ENCODE data around the gene CHST11. TPM values are rescaled to one million over a fixed set of nuclear protein-coding genes. Genes with fewer than 3 reads are reported as not detected.
A peak's percentile ranks its signal among the peaks of the same experiment; 100 is the strongest.

The CHST11 gene
- total RNA-seq, 1 experiment from 2014 or later, result 1.1 TPM

DNA sequence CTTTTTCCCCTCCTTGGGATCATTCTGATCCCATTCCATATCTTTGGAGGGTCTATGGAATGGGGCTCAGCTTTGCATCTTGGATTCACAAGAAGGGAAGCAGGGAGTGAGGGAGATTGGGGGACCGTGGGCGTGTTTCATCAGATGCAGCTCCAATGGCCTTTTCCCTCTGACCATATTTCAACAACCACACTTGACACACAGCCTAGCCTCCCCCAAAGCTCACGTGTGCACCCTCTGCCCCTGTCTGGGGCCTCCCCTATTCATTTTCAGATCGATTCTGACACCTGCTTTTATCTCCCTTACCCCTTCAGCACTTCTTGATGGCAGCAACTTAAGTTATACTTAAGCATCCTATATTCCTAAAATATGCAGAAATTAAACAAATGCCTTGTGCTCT, 126.6 kb downstream of the CHST11 start:
- intact Hi-C loops (cut with micrococcal nuclease; ENCODE audit: unreplicated experiment), result no loop called here
- Mint-ChIP-seq H3K27me3 (ENCODE audit: unreplicated experiment) (peaks cover 22% of the 10 kb centered on the region), H3K4me1 (ENCODE audit: low read depth, unreplicated experiment) (peaks cover 3% of the 10 kb centered on the region), H3K9me3 (ENCODE audit: low read depth, unreplicated experiment) (no peaks in the 10 kb centered on the region), H3K4me3 (ENCODE audit: low read depth, unreplicated experiment) (no peak overlapping the region), H3K27ac (ENCODE audit: unreplicated experiment) (no peak overlapping the region), H3K36me3 (ENCODE audit: insufficient read depth, unreplicated experiment) (no peaks in the 10 kb centered on the region)
- BruUV-seq (replicated peaks), result no TSS peak
- TF ChIP-seq, protein P1, sequence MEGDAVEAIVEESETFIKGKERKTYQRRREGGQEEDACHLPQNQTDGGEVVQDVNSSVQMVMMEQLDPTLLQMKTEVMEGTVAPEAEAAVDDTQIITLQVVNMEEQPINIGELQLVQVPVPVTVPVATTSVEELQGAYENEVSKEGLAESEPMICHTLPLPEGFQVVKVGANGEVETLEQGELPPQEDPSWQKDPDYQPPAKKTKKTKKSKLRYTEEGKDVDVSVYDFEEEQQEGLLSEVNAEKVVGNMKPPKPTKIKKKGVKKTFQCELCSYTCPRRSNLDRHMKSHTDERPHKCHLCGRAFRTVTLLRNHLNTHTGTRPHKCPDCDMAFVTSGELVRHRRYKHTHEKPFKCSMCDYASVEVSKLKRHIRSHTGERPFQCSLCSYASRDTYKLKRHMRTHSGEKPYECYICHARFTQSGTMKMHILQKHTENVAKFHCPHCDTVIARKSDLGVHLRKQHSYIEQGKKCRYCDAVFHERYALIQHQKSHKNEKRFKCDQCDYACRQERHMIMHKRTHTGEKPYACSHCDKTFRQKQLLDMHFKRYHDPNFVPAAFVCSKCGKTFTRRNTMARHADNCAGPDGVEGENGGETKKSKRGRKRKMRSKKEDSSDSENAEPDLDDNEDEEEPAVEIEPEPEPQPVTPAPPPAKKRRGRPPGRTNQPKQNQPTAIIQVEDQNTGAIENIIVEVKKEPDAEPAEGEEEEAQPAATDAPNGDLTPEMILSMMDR (IDR thresholded peaks at IDR 0.05; ENCODE audit: unreplicated experiment), result no peak
- CTCF ChIA-PET, result interaction anchor here (1.0 kb wide), 1 partner anchor 12 kb away, joined by 3 read pairs; no protein-coding TSS in a partner anchor
- no peak for DNase-seq

DNA sequence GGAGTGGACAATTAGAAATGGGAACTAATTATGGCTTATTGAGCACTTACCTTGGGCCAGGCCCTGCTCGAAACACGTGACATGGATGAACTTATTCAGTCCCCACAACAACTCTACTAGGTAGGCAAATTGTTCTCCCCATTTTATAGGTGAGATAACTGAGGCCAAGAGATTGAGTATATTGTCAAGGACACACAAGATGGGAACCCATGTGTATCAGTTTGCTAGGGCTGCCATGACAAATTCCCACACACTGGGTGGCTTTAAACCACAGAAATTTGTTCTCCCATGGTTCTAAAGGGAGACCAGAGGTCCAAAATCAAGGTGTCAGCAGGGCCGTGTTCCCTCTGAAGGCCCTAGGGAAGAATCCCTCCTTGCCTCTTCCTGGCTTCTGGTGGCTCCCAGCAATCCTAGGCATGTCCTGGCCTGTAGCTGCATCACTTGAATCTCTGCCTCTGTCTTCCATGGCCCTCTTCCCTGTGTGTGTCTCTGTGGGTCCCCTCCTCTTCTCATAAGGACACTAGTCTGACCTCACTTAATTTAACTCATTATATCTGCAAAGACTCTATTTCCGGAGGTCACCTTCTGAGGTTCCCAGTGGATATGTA, 128.8 kb downstream of the CHST11 start:
- Mint-ChIP-seq H3K27me3 (ENCODE audit: unreplicated experiment) (peaks cover 22% of the 10 kb centered on the region), H3K9me3 (ENCODE audit: low read depth, unreplicated experiment) (no peaks in the 10 kb centered on the region), H3K36me3 (ENCODE audit: insufficient read depth, unreplicated experiment) (no peaks in the 10 kb centered on the region), H3K27ac (ENCODE audit: unreplicated experiment) (no peak overlapping the region), H3K4me1 (ENCODE audit: low read depth, unreplicated experiment) (peaks cover 9% of the 10 kb centered on the region), H3K4me3 (ENCODE audit: low read depth, unreplicated experiment) (no peak overlapping the region)
- TF ChIP-seq, protein P1 (IDR thresholded peaks at IDR 0.05; ENCODE audit: unreplicated experiment), result no peak
- intact Hi-C loops (cut with micrococcal nuclease; ENCODE audit: unreplicated experiment), result no loop called here
- CTCF ChIA-PET, result interaction anchor here (1.2 kb wide), 1 partner anchor 382 kb away, joined by 7 read pairs; no protein-coding TSS in a partner anchor
- no TSS peak for BruUV-seq (replicated peaks)
- no peak for DNase-seq

DNA sequence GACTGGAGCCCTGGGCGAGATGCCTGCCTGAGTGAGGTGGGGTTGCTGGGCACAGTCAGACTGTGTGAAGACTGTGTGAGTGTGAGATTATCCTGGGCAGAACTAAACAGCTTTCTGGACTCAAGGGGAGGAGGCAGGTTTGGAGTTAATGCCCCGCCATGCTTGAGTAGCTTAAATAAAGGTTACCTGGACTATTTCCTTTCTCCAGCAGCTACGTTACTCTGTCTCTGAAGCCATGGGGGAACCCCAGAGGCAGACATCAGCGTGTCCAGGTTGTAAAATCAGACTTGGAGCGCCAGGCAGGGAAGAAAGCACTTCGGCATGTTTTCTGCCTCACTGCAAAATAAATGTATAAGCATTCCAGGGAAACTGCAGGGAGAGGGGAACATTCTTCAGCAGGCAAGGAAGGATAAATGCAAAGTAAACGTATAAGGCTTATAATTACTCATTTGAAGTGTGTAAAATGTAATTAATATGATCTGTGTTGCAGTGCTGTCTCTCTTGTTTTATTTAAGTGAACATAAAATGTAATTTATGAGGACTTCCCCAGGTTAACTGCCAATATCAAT, 129.7 kb downstream of the CHST11 start:
- no peak overlapping the region for H3K27ac Mint-ChIP-seq (ENCODE audit: unreplicated experiment)
- H3K27me3 Mint-ChIP-seq (ENCODE audit: unreplicated experiment), result peaks cover 22% of the 10 kb centered on the region
- H3K9me3 Mint-ChIP-seq (ENCODE audit: low read depth, unreplicated experiment), result no peaks in the 10 kb centered on the region
- TF ChIP-seq, protein P1 (IDR thresholded peaks at IDR 0.05; ENCODE audit: unreplicated experiment), result no peak
- H3K36me3 Mint-ChIP-seq (ENCODE audit: insufficient read depth, unreplicated experiment), result no peaks in the 10 kb centered on the region
- H3K4me1 Mint-ChIP-seq (ENCODE audit: low read depth, unreplicated experiment), result peaks cover 9% of the 10 kb centered on the region
- CTCF ChIA-PET, result interaction anchor here (0.6 kb wide), 1 partner anchor 260 kb away, joined by 5 read pairs; no protein-coding TSS in a partner anchor
- intact Hi-C loops (cut with micrococcal nuclease; ENCODE audit: unreplicated experiment), result no loop called here
- no peak overlapping the region for H3K4me3 Mint-ChIP-seq (ENCODE audit: low read depth, unreplicated experiment)
- no peak for DNase-seq
- no TSS peak for BruUV-seq (replicated peaks)

DNA sequence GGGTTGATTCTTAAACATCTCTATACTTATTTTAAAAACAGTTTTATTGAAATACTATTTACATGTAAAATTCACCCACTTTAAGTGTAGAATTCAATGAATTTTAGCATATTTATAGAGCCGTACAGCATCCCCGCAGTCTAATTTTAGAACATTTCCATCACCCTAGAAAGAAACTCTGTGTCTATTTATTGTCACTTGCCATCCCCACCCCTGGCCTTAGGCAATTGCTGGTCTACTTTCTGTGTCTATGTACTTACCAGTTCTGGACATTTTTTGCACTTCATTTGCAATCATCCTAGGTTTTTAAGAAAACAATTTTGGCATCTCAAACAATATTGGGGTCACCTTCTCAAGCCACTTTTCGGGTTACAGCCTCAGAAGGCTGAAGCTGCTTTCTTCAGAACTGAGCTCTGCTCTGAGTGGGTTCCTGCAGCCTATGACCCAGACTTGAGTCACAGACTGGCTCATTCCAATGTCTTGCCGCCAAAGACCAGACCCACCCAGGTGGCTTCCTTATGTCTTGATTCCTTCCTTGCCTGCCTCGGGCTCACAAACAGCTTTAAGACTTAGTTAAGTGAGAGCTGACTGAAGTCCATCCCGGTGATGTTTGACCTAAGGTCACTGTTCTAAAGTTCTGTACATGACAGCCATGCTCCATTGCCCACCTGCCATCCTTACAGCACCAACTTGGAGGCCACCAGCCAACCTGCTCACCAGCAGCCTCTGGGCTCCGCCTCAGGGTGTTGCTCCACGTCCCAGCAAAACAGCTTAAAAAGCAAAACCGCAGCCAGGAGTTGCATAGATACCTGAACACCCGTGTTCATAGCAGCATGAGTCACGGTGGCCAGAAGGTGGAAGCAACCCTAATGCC, 131.5 kb downstream of the CHST11 start:
- no peaks in the 10 kb centered on the region for H3K36me3 Mint-ChIP-seq (ENCODE audit: insufficient read depth, unreplicated experiment)
- peak overlapping the region; percentile 8 for H3K27ac Mint-ChIP-seq (ENCODE audit: unreplicated experiment)
- no peaks in the 10 kb centered on the region for H3K9me3 Mint-ChIP-seq (ENCODE audit: low read depth, unreplicated experiment)
- peak; percentile 45 for DNase-seq
- H3K4me3 Mint-ChIP-seq (ENCODE audit: low read depth, unreplicated experiment), result peak overlapping the region; percentile 8
- intact Hi-C loops (cut with micrococcal nuclease; ENCODE audit: unreplicated experiment), result no loop called here
- peaks cover 9% of the 10 kb centered on the region for H3K4me1 Mint-ChIP-seq (ENCODE audit: low read depth, unreplicated experiment)
- CTCF ChIA-PET, result interaction anchor here (0.6 to 1.4 kb wide), 3 partner anchors 19 to 206 kb away, joined by 3 to 5 read pairs (median 4); no protein-coding TSS in a partner anchor
- TF ChIP-seq, protein P1 (IDR thresholded peaks at IDR 0.05; ENCODE audit: unreplicated experiment), result no peak
- peaks cover 8% of the 10 kb centered on the region for H3K27me3 Mint-ChIP-seq (ENCODE audit: unreplicated experiment)
- BruUV-seq (replicated peaks), result no TSS peak
